ENCODE measurements around the gene KRTAP22-1.

KRTAP22-1 gene

DNA sequence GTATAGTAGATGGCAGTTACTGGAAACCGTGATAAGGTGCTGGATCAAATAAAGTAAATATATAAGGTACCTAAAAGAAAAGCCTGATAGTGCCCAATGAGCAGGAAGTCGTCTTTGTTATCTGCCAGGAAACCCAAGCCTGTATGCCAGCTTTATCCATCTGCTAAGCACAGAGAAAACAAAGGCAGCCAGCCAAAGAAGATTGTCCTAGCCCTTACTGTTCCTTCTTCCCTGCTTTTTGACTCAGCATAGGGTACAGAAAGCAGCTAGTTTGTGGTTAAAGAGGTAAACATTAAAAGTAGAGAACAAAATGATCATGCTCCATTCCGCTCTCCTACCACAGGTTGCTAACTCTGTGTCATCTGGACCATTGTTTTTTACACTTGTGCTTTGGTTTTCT, 20.8 kb upstream of the KRTAP22-1 start:
- no peaks in the 10 kb centered on the region for H3K36me3 ChIP-seq (ENCODE audit: control insufficient read depth, insufficient read depth, low read length)
- DNase-seq = no peak
- H3K4me1 ChIP-seq (ENCODE audit: control insufficient read depth, insufficient read depth, low read length, poor library complexity, severe bottlenecking) = no peaks in the 10 kb centered on the region
- H3K4me3 ChIP-seq (ENCODE audit: insufficient read depth, low read depth, low read length, poor library complexity, severe bottlenecking) = no peak overlapping the region
- no peaks in the 10 kb centered on the region for H3K9me3 ChIP-seq (ENCODE audit: control insufficient read depth, low read length)
- H3K27ac ChIP-seq (ENCODE audit: insufficient read depth, low read length, poor library complexity, severe bottlenecking) = no peak overlapping the region
- H3K27me3 ChIP-seq (replicated peaks; ENCODE audit: control insufficient read depth, insufficient read depth, low read length, poor library complexity, severe bottlenecking) = no peaks in the 10 kb centered on the region

- Histone ChIP-seq H3K4me1 (ENCODE audit: control insufficient read depth, insufficient read depth, low read length, poor library complexity, severe bottlenecking) (no peaks in the 10 kb centered on the region), H3K9me3 (ENCODE audit: control insufficient read depth, low read length) (no peaks in the 10 kb centered on the region), H3K27me3 (replicated peaks; ENCODE audit: control insufficient read depth, insufficient read depth, low read length, poor library complexity, severe bottlenecking) (no peaks in the 10 kb centered on the region), H3K27ac (ENCODE audit: insufficient read depth, low read length, poor library complexity, severe bottlenecking) (no peak overlapping the region), H3K36me3 (ENCODE audit: control insufficient read depth, insufficient read depth, low read length) (no peaks in the 10 kb centered on the region), H3K4me3 (ENCODE audit: insufficient read depth, low read depth, low read length, poor library complexity, severe bottlenecking) (no peak overlapping the region)
- no peak for DNase-seq
Measured at GRCh38 chr21:30582870-30583269, 18.0 kb upstream of the KRTAP22-1 start.

DNA sequence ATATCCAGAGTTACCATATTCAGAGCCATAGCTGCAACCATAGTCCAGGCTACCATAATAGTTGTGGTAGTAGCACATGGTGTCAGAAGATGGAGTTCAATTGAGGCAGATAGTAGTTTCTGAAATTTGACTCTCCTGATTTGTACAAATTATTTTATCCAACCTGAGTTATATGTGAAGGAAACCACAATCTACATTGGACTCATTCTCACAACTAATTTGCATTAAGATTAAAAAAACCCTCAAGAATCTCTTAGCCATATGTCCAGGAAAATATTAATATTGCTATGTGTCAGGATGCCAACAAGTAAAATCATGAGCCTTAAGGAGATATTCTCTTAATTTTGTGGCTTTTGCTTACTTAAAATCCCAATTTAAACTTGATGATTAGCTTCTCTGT, 10.6 kb upstream of the KRTAP22-1 start, which contains the start of gene KRTAP22-2:
Gene KRTAP22-2 (minus strand): TSS at position 101 of the 400 bp plus-strand sequence.
- H3K4me1 ChIP-seq (ENCODE audit: control insufficient read depth, insufficient read depth, low read length, poor library complexity, severe bottlenecking) = no peaks in the 10 kb centered on the region
- H3K9me3 ChIP-seq (ENCODE audit: control insufficient read depth, low read length) = no peaks in the 10 kb centered on the region
- DNase-seq = no peak
- no peaks in the 10 kb centered on the region for H3K27me3 ChIP-seq (replicated peaks; ENCODE audit: control insufficient read depth, insufficient read depth, low read length, poor library complexity, severe bottlenecking)
- H3K4me3 ChIP-seq (ENCODE audit: insufficient read depth, low read depth, low read length, poor library complexity, severe bottlenecking) = no peak within 1 kb of the TSS
- no peak within 1 kb of the TSS for H3K27ac ChIP-seq (ENCODE audit: insufficient read depth, low read length, poor library complexity, severe bottlenecking)
- no peaks in the 10 kb centered on the region for H3K36me3 ChIP-seq (ENCODE audit: control insufficient read depth, insufficient read depth, low read length)

DNA sequence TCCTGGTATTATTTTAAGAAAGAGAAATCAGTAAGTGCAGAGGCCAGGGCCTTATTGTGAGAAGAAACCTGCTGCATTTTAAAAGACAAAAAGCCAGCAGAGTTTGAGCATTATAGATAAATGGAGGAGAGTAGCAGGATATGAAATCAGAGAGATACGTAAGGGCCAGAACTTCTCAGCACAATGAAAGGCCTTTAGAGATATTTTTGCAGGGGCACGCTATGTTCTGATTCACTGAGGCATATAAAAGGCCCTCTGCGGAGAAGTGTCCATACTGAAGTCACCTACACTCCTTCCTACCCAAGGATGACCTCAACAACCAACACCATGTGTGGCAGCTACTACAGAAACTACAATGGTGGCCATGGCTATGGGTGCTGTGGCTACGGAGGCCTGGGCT, 8.7 kb upstream of the KRTAP22-1 start, which contains the start of gene KRTAP6-3:
Gene KRTAP6-3 (plus strand): TSS at position 301 of the 400 bp plus-strand sequence. CDS start 6 bp downstream, at position 307.
- no peak within 1 kb of the TSS for H3K27ac ChIP-seq (ENCODE audit: insufficient read depth, low read length, poor library complexity, severe bottlenecking)
- no peaks in the 10 kb centered on the region for H3K36me3 ChIP-seq (ENCODE audit: control insufficient read depth, insufficient read depth, low read length)
- H3K4me1 ChIP-seq (ENCODE audit: control insufficient read depth, insufficient read depth, low read length, poor library complexity, severe bottlenecking) = no peaks in the 10 kb centered on the region
- H3K9me3 ChIP-seq (ENCODE audit: control insufficient read depth, low read length) = no peaks in the 10 kb centered on the region
- no peak within 1 kb of the TSS for H3K4me3 ChIP-seq (ENCODE audit: insufficient read depth, low read depth, low read length, poor library complexity, severe bottlenecking)
- no peaks in the 10 kb centered on the region for H3K27me3 ChIP-seq (replicated peaks; ENCODE audit: control insufficient read depth, insufficient read depth, low read length, poor library complexity, severe bottlenecking)
- DNase-seq = no peak

DNA sequence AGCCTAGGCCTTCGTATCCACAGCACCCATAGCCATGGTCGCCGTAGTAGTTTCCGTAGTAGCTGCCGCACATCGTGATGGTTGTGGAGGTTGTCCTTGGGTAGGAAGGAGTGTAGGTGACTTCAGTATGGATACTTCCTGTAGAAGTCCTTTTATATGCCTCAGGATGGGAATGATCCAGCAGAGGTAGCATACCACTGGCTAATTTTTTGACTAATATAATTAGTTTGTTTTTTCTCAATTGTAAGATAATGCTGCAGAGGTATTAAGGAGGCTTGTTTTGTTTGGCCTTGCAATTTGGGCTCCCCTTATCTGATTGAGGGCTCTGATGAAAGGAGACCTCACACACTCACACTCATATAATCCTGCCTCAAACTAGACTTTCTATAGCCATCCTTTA, 2.1 kb upstream of the KRTAP22-1 start, which contains the start of gene KRTAP6-2:
Gene KRTAP6-2 (minus strand): TSS at position 101 of the 400 bp plus-strand sequence. CDS start 28 bp downstream, at position 73.
- no peak within 1 kb of the TSS for H3K4me3 ChIP-seq (ENCODE audit: insufficient read depth, low read depth, low read length, poor library complexity, severe bottlenecking)
- no peak for DNase-seq

GRCh38 chr21:30605968-30606367, 5.1 kb downstream of the KRTAP22-1 start:
- no peak for DNase-seq
- Histone ChIP-seq H3K9me3 (ENCODE audit: control insufficient read depth, low read length) (no peaks in the 10 kb centered on the region), H3K27ac (ENCODE audit: insufficient read depth, low read length, poor library complexity, severe bottlenecking) (no peak overlapping the region), H3K4me1 (ENCODE audit: control insufficient read depth, insufficient read depth, low read length, poor library complexity, severe bottlenecking) (no peaks in the 10 kb centered on the region), H3K27me3 (replicated peaks; ENCODE audit: control insufficient read depth, insufficient read depth, low read length, poor library complexity, severe bottlenecking) (no peaks in the 10 kb centered on the region), H3K36me3 (ENCODE audit: control insufficient read depth, insufficient read depth, low read length) (no peaks in the 10 kb centered on the region), H3K4me3 (ENCODE audit: insufficient read depth, low read depth, low read length, poor library complexity, severe bottlenecking) (no peak overlapping the region)

More for the DNA sequence above, 2.1 kb upstream of the KRTAP22-1 start, which contains the start of gene KRTAP6-2:
- Histone ChIP-seq H3K27me3 (replicated peaks; ENCODE audit: control insufficient read depth, insufficient read depth, low read length, poor library complexity, severe bottlenecking) (no peaks in the 10 kb centered on the region), H3K9me3 (ENCODE audit: control insufficient read depth, low read length) (no peaks in the 10 kb centered on the region), H3K36me3 (ENCODE audit: control insufficient read depth, insufficient read depth, low read length) (no peaks in the 10 kb centered on the region), H3K4me1 (ENCODE audit: control insufficient read depth, insufficient read depth, low read length, poor library complexity, severe bottlenecking) (no peaks in the 10 kb centered on the region), H3K27ac (ENCODE audit: insufficient read depth, low read length, poor library complexity, severe bottlenecking) (no peak within 1 kb of the TSS)

- H3K4me1 ChIP-seq (ENCODE audit: control insufficient read depth, insufficient read depth, low read length, poor library complexity, severe bottlenecking) = no peaks in the 10 kb centered on the region
Measured at GRCh38 chr21:30612132-30612531, 11.2 kb downstream of the KRTAP22-1 start.

GRCh38 chr21:30613836-30614235, 12.9 kb downstream of the KRTAP22-1 start, which contains the start of gene KRTAP6-1:
Gene KRTAP6-1 (minus strand): TSS chr21:30613930. CDS start chr21:30613904, 26 bp downstream.
- no peak within 1 kb of the TSS for H3K4me3 ChIP-seq (ENCODE audit: insufficient read depth, low read depth, low read length, poor library complexity, severe bottlenecking)
- H3K36me3 ChIP-seq (ENCODE audit: control insufficient read depth, insufficient read depth, low read length) = no peaks in the 10 kb centered on the region
- H3K27ac ChIP-seq (ENCODE audit: insufficient read depth, low read length, poor library complexity, severe bottlenecking) = no peak within 1 kb of the TSS
- DNase-seq = no peak
- no peaks in the 10 kb centered on the region for H3K9me3 ChIP-seq (ENCODE audit: control insufficient read depth, low read length)
- no peaks in the 10 kb centered on the region for H3K4me1 ChIP-seq (ENCODE audit: control insufficient read depth, insufficient read depth, low read length, poor library complexity, severe bottlenecking)
- no peaks in the 10 kb centered on the region for H3K27me3 ChIP-seq (replicated peaks; ENCODE audit: control insufficient read depth, insufficient read depth, low read length, poor library complexity, severe bottlenecking)

More at GRCh38 chr21:30612132-30612531, 11.2 kb downstream of the KRTAP22-1 start:
- no peak overlapping the region for H3K27ac ChIP-seq (ENCODE audit: insufficient read depth, low read length, poor library complexity, severe bottlenecking)
- H3K9me3 ChIP-seq (ENCODE audit: control insufficient read depth, low read length) = no peaks in the 10 kb centered on the region
- no peaks in the 10 kb centered on the region for H3K27me3 ChIP-seq (replicated peaks; ENCODE audit: control insufficient read depth, insufficient read depth, low read length, poor library complexity, severe bottlenecking)
- H3K4me3 ChIP-seq (ENCODE audit: insufficient read depth, low read depth, low read length, poor library complexity, severe bottlenecking) = no peak overlapping the region
- no peak for DNase-seq
- H3K36me3 ChIP-seq (ENCODE audit: control insufficient read depth, insufficient read depth, low read length) = no peaks in the 10 kb centered on the region

DNA sequence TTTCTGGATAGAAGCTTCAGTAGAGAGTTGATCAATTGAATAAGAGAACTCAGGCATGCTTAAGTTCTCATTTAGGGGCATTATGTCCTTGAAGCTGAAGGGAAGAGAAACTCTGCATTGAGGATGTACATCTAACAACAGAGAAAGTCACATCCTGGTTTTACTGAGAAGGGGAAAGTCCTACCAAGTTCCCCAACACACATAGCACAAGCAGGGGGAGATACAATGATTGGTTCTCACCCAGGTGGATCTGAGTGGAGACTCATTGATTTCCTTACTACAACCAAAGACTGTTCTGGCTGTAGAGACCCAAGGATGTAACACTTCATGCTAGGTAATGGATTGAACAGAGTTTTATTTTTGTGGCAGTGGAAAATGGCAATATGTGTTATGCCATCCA, 14.3 kb downstream of the KRTAP22-1 start:
- no peak overlapping the region for H3K4me3 ChIP-seq (ENCODE audit: insufficient read depth, low read depth, low read length, poor library complexity, severe bottlenecking)
- no peaks in the 10 kb centered on the region for H3K9me3 ChIP-seq (ENCODE audit: control insufficient read depth, low read length)
- H3K4me1 ChIP-seq (ENCODE audit: control insufficient read depth, insufficient read depth, low read length, poor library complexity, severe bottlenecking) = no peaks in the 10 kb centered on the region
- H3K36me3 ChIP-seq (ENCODE audit: control insufficient read depth, insufficient read depth, low read length) = no peaks in the 10 kb centered on the region
- H3K27me3 ChIP-seq (replicated peaks; ENCODE audit: control insufficient read depth, insufficient read depth, low read length, poor library complexity, severe bottlenecking) = no peaks in the 10 kb centered on the region
- DNase-seq = no peak
- H3K27ac ChIP-seq (ENCODE audit: insufficient read depth, low read length, poor library complexity, severe bottlenecking) = no peak overlapping the region

GRCh38 chr21:30616125-30616524, 15.2 kb downstream of the KRTAP22-1 start, which contains the start of gene KRTAP20-1:
Gene KRTAP20-1 (plus strand): TSS chr21:30616425. CDS start chr21:30616455, 30 bp downstream.
- H3K27me3 ChIP-seq (replicated peaks; ENCODE audit: control insufficient read depth, insufficient read depth, low read length, poor library complexity, severe bottlenecking) = no peaks in the 10 kb centered on the region
- no peak within 1 kb of the TSS for H3K4me3 ChIP-seq (ENCODE audit: insufficient read depth, low read depth, low read length, poor library complexity, severe bottlenecking)
- no peaks in the 10 kb centered on the region for H3K9me3 ChIP-seq (ENCODE audit: control insufficient read depth, low read length)
- H3K27ac ChIP-seq (ENCODE audit: insufficient read depth, low read length, poor library complexity, severe bottlenecking) = no peak within 1 kb of the TSS
- no peaks in the 10 kb centered on the region for H3K4me1 ChIP-seq (ENCODE audit: control insufficient read depth, insufficient read depth, low read length, poor library complexity, severe bottlenecking)
- no peak for DNase-seq
- H3K36me3 ChIP-seq (ENCODE audit: control insufficient read depth, insufficient read depth, low read length) = no peaks in the 10 kb centered on the region
